T-helper 2 cell (primary cell): ENCODE results near the gene GRIA3.
"Not testable (repeated sequence)": the region's sequence is repeated elsewhere in the genome, so short reads cannot be mapped to it uniquely, and the experiment has no call there.

ENCODE experiments used
- DNase-seq, 5 experiments: peaks; one replicate each; pipeline versions ENCODE4 v3.0.0 to v3.0.0-alpha.2; 2012 to 2022

The GRIA3 gene

DNA sequence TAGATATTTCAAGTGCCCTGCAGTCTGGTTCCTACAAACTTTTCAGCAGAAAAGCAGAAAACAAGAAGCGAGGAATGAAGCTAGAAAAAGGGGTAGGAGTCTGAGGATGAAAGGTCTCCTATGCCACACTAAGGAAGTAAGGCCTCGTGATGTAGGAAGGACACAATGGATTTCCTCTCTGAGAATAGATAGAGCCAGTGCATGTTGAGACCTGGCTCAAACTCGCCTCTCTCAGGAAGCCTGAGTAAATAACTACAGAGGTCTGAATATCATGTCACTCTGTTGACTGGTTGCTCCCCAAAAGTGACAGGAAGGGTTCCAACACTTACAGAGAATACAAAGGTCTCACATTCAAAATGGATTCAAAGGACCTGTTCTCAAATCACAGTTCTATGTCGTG lies 93.3 kb downstream of the GRIA3 start:
- no peak for DNase-seq

DNA sequence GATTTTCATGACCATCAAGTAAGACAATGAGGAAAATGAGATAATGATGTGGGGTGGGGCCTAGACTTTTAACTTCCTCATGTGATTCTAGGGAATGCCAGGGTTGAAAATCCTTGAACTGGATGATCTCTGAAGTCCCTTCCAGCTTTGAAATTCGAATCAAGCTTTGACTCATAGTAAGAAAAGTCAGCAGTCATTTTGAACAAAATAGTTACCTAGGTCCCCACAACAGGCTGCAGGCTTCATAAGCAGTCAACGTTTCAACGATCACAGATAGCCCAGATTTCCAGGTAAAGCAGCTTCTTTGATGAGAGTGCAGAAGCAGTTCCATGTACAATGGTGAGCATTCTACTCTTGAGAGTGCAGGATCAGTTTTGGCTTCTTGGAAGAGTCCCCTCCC lies 93.7 kb downstream of the GRIA3 start:
- DNase-seq, result no peak

DNA sequence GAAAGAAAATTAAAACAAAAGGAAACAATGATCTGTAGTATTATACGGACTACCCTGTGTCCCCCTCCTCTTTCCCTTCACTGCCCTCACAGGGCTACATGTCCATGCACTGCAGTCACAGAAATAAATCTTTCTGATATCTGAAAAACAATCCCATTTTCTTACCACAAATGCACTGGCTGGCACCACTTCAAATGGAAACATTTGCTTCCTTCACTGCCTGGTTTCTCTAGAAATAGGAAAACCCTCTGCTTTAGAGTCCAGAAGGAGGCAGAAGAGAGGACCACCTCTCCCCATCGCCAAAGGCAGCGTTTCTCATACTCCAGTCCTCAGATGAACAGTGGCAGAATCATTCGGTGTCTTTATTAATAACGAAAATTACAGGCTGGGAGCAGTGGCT lies 98.2 kb downstream of the GRIA3 start:
- DNase-seq, result no peak

GRCh38 chrX:123283407-123283806 lies 99.3 kb downstream of the GRIA3 start:
- DNase-seq, result not testable (repeated sequence)

GRCh38 chrX:123291623-123292022 lies 107.5 kb downstream of the GRIA3 start:
- DNase-seq, result no peak

DNA sequence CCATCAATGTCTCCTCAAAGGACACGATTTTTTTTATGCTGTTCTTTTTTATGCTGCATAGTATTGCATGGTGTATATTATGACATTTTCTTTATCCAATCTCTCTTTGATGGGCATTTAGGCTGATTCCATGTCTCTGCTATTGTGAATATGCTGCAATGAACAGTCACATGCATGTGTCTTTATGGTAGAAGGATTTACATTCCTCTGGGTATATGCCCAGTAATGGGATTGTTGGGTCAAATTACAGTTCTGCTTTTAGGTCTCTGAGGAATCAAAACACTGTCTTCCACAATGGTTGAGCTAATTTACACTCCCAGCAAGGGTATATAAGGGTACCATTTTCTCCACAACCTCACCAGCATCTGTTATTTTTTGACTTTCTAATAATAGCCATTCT lies 113.9 kb downstream of the GRIA3 start:
- no peak for DNase-seq

GRCh38 chrX:123303429-123303828 lies 119.4 kb downstream of the GRIA3 start:
- DNase-seq, result no peak

DNA sequence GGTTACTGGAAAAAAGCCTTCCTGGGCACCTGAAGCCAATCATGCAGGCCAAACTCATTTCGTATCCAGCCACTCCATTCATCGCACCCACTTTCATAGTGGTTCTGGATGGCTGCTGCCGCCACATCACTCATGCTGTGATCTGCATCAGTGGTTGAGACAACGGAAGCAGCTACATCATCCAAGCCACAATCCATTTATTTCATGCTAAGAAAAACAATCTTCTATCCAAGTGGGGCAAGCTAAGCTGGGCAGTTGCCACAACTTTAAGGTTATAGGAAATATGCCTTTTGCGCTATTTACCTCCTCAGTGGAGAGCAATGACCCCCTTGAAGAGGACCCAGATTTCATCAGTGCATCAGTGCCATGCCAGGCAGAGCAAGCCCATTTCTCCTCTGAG lies 124.6 kb downstream of the GRIA3 start:
- no peak for DNase-seq

GRCh38 chrX:123310112-123310511 lies 126.0 kb downstream of the GRIA3 start:
- DNase-seq, result no peak

DNA sequence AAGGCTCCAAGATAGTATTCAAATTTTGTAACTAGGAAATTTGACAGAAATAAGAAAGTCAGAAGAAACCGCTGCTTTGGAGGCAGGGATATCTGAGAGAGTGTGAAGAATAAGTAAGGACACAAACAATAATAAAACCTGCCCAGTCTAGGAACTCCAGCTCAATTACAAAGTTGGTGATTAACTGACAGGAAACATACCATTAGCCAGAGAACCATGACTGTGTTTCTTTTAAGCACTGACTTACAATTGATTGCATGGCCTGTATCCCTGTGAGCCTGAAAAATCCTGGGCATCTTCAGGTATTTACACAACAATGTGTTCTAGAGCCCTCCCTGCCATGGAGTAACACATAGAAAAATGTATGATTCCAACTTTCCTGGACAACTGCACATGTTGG lies 127.4 kb downstream of the GRIA3 start:
- DNase-seq, result no peak

DNA sequence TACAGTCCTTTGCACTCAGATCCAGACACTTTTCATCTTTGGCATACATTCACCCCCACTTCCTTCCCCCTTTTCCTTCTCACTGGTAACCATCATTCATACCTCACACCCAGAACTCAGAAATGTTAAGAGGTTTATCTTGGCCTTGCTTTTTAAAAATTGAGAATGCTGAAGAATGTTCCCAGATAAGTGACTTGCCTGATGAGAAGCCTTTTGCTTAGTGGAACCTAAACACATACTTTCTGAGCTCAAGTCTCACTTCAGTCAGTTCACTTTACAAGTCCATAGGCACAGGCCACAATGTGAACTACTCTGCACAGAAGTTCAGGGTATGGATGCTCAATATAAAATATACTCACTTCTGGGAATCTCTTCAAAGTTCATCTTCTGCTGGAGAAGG lies 129.4 kb downstream of the GRIA3 start:
- no peak for DNase-seq

DNA sequence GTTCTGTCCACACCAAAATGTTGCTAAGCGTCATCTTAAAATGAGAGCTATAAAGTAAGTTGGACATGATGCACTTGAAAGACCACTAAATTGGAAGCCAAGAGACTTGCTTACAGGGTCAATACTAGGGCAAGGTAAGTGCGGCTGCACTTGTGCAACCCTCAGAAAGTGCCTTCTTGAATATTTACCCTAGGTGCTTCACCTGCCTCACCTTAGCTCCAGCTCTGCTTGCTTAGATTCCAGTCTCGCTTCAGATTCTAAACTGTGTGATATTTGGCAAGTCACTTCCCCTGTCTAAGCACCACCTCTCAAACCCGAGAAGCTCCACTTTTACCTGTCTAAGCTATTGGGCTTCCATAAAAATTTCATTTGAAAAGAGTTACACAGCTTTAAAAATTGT lies 136.5 kb downstream of the GRIA3 start:
- DNase-seq, result no peak

DNA sequence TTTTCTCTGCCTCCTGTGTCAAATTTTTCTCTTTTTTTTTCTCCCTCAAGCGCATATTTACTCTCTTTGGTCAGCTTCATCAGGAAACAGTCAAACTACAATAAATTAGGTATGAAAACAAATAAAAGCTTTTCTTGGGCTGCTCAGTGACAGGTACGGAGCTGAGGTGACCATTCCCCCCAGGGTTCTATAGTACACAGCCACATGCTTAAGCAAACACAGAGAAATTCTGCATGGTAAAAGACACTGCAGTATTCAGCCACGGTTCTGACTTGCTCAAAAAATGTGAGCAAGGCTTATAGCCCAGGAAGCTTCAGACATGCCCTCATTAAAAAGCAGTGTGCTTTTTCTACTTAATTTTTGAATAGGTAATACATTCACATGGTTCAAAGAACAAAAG lies 138.5 kb downstream of the GRIA3 start:
- DNase-seq, result no peak

DNA sequence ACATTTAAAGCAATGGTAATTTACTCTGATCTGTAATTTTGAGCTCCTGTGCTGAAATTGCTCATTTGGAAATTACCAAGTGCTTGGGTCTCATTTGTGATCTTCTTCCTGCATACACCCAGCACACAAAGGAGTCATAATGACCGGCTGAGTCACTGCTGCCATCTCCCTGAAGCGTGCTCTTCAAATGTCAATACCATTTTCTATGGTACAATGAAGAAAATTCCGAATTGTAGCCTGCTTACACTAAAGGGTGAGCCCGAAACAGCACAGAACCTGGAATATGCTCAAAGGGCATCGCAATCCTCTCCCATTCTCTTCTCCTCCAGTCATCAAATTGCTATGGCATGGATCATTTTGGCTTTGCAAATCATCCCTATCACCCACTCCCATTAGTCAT lies 140.5 kb downstream of the GRIA3 start:
- no peak for DNase-seq

DNA sequence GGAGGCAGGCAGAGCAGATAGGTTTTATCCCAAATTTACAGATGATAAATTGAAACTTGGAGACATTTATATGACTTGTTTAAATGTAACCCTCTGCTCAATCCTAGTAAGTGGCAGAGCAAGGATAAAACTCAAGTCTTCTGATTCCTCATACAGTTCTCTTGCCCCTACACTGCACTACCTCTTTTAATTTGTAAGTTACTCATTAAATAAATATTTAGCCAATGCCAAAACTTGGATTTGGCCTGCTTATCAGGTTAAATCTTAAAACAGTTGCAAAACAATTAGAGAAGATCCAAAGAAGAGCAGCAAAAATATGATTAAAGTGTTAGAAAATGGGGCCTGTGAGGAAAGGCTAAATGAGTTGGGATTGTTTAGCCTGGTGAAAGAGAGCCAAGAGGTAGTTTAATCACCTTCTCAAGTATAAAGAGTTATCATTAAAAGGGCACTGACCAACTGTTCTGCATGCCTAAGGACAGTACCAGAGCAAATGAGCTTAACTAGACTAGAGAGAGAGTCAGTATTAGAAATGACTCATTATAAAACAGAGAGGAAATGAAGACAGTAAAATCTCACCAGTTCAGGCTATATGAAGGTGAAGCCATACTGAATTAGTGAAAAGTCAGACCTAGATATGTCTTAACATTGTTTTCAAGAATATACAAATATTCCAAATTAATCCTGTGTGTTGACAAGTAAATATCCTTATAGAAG lies 146.3 kb downstream of the GRIA3 start:
- DNase-seq, result no peak

GRCh38 chrX:123331349-123331748 lies 147.3 kb downstream of the GRIA3 start:
- DNase-seq, result no peak

DNA sequence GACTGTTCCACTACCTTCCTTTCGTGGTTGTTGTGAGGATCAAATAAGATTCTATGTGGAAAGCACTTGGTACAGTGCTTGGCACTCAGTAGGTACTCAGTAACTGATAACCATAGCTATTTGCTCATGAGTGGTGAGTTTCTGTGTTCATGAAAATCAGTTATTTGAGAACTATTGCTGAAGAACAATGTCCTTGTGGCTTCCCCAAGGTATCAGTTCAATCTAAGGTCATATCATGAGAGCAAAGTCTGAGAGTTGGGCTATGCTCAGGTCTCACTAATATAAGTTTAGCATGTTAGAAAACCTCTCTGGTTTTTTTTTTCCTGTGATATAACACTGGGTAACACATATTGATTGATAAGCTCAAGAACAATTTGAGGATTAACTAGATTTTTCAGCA lies 147.8 kb downstream of the GRIA3 start:
- DNase-seq, result no peak

DNA sequence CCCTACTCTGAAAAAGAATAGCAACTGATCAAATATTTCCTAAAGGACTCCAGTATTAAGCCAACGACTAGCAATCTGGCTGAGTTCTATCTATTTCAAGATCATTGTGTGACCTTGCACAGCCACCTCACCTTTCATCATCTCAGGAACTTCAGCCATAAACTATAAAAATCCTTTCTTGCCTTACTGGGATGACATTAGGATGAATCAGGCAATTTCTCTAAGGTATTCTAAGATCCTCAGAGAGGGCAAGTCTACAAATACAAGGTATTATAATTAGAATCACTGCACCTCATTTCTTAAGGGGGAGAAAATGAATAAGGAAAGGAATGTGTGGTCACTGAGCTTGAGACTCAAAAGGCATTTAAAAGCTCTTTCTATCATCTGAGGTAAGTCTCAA lies 152.6 kb downstream of the GRIA3 start:
- no peak for DNase-seq

GRCh38 chrX:123337886-123338639 lies 154.0 kb downstream of the GRIA3 start:
- peak in 1 of 5 experiments; percentile 1 for DNase-seq

GRCh38 chrX:123339221-123339905 lies 155.3 kb downstream of the GRIA3 start:
- DNase-seq, result no peak

DNA sequence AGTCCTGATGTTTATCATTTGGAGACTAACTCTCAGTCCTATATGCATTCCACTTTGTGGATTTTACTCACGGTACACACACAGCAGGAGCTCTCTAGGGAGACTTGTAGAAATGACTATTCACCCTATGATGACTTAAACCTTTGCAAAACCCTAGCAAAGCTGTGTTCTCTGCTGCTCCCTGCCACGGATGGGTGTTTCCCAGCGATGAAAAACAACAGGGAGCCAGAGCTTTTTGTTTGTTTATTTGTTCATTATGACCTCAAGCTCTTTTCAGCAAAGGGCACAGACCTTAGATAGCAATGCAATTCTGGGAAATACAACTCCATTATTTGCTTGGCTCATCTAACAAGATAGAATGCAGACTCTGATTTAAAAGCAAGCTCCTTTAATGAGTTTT lies 156.6 kb downstream of the GRIA3 start:
- DNase-seq, result no peak

GRCh38 chrX:123348468-123348867 lies 164.4 kb downstream of the GRIA3 start:
- DNase-seq, result no peak

DNA sequence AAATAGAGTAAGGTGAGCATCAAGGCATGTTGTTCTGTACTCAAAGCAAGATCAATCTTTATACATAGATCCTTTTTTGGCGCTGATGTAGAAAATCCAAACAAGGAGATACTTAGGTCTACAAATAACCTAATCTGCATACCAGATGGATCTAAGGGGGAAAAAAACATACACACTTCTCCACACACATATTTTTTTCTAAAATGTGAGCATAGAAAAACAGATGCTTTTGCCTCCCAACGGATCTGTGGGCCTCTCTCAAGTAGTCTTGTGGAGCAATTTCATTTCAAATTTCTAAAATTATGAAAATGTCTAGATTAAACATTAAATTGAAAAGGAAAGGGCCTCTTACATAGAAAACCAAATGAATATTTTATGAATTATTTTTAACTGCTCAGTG lies 166.1 kb downstream of the GRIA3 start:
- no peak for DNase-seq

GRCh38 chrX:123357941-123358340 lies 173.9 kb downstream of the GRIA3 start:
- DNase-seq, result no peak
